GM18861 (cell line): Measurements from ENCODE around the gene RNASEH2B.
A peak's percentile ranks its signal among the peaks of the same experiment; 100 is the strongest.

ENCODE experiments used
- ATAC-seq: cut with Tn5 transposase; IDR thresholded peaks from one replicate; pipeline ENCODE4 v1.9.1; 2021; ENCODE audit not compliant: unreplicated experiment

RNASEH2B gene

GRCh38 chr13:50909605-50910484 lies at the start of gene RNASEH2B:
TSS of gene RNASEH2B (plus strand) at chr13:50909791. CDS start at chr13:50910077, 286 bp downstream.
- peak; percentile 63 for ATAC-seq

DNA sequence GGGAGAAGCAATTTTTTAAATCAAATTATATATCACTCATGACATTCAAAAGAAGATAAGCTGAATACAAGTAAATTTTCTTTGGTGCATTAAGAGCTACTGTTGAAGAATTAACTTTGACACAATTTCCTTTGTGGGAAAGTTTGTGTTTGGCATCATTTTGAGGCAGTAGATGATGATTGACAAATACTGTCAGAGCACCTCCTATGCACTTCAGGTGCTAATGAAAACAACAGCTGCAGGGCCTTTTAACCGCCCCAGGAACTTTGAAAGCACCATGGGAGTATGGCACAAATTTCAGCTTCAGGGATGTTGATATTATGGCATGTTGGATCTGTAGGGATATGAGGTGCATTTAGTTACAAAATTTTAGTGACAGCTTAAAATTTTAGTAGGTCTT lies 45.1 kb upstream of the RNASEH2B start:
- no peak for ATAC-seq

GRCh38 chr13:50866817-50867636 lies 42.6 kb upstream of the RNASEH2B start:
- no peak for ATAC-seq

- ATAC-seq, result no peak
Observed at GRCh38 chr13:50867637-50867945, 42.0 kb upstream of the RNASEH2B start.

DNA sequence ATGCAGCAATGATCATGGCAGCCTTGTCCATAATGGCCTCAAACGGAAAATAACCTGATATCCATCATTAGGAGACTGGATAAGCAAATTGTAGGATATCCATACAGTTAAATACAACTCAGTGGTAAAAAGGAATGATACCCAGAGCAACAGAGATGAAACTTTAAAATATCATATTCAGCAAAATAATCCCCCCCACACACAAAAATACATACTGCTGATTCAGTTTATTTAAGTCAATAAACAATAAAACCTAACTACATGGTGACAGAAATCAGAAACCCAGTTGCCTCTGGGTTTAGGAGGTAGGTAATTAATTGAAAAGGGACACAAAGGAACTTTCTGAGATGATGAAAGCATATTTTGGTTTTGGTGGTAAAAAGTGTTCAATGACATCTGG lies 38.2 kb upstream of the RNASEH2B start:
- ATAC-seq, result no peak

GRCh38 chr13:50873467-50873866 lies 36.1 kb upstream of the RNASEH2B start:
- ATAC-seq, result no peak

DNA sequence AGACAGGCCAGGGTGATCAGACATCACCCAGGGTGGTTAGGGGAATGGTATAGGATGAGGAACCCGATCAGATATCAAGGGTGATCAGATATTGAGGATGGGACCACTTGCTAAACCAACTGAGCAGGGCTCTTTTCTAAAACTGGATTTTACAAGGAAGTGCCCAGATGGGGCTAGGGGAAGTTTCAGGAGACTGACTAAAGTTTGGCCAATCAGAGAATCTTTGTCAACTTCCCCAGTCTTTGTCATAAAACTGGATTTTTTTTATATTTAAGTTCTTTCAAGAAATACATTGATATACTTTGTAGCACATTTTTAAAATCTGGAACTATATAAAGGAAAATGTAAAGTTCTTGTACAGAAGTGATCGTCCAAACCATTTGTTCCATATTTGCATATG lies 35.6 kb upstream of the RNASEH2B start:
- ATAC-seq, result no peak

- no peak for ATAC-seq
Observed at GRCh38 chr13:50882816-50883435, 26.7 kb upstream of the RNASEH2B start.

GRCh38 chr13:50883728-50884127 lies 25.9 kb upstream of the RNASEH2B start:
- ATAC-seq, result no peak

GRCh38 chr13:50884265-50884664 lies 25.3 kb upstream of the RNASEH2B start:
- ATAC-seq, result no peak

DNA sequence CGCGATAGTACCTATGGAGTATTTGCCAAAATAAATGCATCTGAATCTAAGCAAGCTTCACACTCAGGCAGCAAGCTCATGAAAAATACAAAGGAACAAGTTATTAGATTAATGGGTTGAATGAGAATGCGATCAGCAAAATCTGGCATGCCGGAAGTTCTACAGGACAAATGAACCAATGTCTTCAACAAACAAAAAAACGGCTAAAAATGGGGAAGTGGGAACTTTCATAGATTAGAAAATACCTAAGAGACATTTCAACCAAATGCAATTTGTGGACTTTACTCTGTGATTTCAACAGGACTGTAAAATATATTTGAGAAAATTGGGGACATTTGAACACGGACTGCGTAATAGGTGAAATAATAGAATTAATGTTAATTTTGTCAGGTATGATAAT lies 22.4 kb upstream of the RNASEH2B start:
- ATAC-seq, result no peak

DNA sequence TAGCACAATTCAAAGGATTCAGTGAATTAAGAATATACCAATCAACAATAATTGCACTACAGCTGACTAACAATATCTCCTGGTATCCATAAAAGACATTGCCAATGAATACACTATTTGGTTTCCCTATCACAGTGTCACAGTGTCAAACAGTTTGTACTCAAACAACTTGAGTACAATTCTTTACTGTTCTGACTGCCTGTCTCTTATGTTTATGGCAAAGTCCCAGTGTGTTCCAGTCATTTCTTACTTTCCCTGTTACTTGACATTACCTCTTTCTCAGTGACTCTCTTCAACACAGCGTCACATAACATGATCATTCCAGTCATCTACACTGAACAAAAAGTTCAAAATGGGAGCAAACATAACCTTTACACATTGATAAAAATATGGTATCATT lies 21.2 kb upstream of the RNASEH2B start:
- no peak for ATAC-seq

- no peak for ATAC-seq
Observed at GRCh38 chr13:50889317-50889716, 20.3 kb upstream of the RNASEH2B start.

DNA sequence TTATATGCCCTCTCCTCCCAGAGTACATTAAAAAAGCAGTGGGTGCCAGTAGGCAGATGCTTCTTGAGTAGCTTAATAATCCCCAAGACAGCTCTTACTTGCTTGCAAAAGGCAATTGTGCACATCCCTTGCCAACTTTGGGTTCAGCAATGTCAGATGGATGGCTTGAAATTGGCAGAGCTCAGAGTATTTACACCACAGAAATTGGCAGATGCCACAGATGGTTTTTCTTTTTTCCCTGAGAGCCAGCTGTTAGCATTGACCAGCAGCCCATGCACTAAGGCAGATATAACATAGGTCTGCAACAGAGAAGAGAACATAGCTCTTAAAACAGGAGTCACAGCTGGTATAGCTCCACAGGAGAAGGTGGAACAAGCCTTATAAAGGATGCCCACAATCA lies 18.4 kb upstream of the RNASEH2B start:
- ATAC-seq, result no peak

DNA sequence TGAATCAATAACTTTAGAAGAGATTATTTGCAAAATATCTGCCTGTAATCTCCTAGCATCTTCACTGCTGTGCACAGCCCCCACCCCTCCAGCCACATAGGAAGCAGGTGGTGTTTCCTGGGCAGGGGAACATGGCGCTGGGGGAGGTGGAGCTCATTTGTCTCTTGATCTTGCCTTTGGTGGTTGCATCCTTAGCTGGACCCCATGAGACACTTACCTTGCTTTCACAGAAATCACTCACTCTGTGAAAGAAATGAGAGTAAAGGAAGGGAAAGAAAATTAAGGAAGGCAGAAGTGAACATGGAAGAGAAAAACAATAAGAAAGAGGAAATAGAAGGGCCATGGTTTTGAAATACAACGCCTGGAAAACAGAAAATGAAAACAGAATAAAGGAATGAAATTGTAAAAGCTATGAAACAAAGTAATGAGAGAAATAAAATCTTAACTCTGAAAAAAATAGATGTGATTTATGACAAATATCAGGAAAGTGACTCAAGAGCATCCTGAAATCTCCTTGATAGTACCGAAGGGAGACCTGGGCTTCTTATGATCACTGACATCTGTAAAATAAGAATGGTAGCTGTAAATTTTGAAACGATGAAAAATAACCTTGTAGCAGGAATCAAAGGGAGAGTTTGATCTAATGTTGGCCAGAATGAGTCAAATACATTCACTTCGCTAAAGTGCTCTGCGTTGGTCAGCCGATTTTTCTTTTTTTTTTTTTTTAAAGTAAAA lies 17.2 kb upstream of the RNASEH2B start:
- no peak for ATAC-seq

DNA sequence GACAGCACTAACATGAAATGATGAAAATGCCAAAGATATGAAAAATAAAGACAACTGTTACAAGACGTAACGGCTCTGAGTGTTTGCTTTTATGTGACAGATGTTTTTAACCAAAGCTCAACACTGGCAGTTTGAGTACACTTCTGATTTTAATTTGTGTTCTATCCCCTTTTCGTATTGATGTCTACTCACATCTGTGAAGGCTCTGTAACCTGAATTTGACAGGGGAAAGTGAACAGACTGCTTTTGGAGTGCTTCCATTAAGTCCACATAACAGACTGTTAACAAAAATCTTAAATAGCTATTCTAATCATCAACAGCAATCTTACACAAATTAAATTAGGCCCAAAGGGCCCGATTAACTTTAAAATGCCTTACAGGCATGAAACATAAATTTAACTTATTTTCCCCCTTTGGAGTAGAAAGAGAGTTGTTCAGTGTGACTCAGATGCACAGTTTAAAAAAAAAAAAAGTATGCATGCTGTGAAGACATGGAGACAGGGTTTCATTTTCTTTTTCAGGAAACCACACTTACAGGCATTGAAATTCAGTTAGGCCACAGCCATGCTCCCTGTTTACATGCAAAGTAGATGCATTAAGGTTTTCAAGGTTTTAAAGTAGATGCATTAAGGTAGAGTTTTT lies 16.3 kb upstream of the RNASEH2B start:
- peak; percentile 77 for ATAC-seq

- no peak for ATAC-seq
Observed at GRCh38 chr13:50894012-50894411, 15.6 kb upstream of the RNASEH2B start.

DNA sequence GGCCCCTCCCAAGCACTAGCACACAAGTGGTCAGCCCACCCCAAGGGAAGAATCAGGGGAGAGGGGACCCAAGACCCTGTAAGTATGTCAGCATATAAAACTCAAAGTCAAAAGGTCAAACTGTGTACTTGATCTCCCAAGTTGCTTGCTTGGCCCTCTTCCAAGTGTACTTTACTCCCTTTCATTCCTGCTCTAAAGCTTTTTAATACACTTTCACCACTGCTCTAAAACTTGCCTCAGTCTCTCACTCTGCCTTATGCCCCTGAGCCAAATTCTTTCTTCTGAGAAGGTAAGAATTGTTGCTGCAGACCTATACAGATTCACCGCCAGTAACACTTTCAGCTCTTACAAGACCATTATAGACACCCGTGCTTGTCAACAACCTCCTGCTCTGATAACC lies 15.1 kb upstream of the RNASEH2B start:
- ATAC-seq, result no peak

- ATAC-seq, result no peak
Observed at GRCh38 chr13:50898338-50898737, 11.3 kb upstream of the RNASEH2B start.

- ATAC-seq, result no peak
Observed at GRCh38 chr13:50901701-50902100, 7.9 kb upstream of the RNASEH2B start.

- no peak for ATAC-seq
Observed at GRCh38 chr13:50905256-50905655, 4.3 kb upstream of the RNASEH2B start.
